OCI-LY7 (cell line): Measurements from ENCODE around the gene MAP3K10.

Experiments used
- EZH2phosphoT487 ChIP-seq: fragments of 200-600 bp; sonication (generic); IDR thresholded peaks from 2 replicates; pipeline ENCODE4 v1.6.1; 2018; ENCODE audit warnings: low read depth, borderline replicate concordance, mild to moderate bottlenecking, mixed run types, antibody characterized with exemption, low read length, moderate library complexity, mixed read lengths
- TF ChIP-seq, protein P1 (sequence below): fragments of 200-600 bp; sonication (generic); conservative IDR thresholded peaks from 2 replicates; pipeline ENCODE4 v1.5.1; 2014; ENCODE audit warnings: mild to moderate bottlenecking, antibody characterized with exemption, low read length, moderate library complexity, mixed read lengths

DNA sequence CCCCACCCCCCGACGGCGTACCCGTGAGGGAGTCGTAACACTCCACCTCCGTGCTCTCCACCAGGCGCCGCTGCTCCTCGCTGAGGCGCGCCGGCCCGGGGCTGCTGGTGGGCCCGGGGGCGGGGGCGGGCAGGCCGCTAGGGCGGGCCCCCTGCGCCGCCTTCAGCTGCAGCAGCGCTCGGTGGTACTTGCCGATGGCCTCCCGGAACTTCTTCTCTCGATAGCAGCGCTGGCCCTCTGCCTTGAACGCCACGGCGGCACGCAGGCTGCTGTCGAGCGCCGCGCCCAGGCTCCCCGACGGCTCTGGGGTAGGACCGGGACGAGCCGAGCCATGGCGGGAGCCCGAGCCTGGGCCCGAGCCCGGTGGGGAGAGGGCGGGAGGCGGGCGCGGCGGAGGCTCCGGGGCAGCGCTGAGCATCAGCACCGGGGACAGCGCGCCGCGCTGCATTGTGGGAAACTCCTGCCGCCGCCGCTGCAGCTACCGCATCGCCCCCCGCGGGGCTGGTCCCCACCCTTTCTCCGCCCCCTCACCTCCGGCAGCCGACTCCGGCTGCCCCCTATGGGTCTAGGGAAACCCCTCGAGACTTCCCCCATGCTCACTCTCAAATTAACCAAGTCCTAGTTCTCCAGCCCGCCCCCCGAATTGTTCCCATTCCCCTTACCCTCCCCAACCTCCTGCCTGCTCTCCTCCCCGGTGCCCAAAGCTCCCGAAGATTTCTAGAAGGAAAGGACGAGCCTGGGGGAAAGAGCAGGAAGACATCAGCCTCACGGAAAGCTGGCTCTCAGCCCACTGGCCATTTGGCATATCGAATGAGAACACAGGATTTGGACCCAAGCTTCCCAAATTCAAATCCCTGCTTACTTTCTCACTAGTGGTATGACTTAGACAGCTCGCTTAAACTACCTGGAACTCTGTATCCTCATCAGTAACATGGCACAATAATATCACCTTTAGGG is 27.0 kb downstream of the MAP3K10 start, which contains the start of gene TTC9B:
- TF ChIP-seq, protein P1, sequence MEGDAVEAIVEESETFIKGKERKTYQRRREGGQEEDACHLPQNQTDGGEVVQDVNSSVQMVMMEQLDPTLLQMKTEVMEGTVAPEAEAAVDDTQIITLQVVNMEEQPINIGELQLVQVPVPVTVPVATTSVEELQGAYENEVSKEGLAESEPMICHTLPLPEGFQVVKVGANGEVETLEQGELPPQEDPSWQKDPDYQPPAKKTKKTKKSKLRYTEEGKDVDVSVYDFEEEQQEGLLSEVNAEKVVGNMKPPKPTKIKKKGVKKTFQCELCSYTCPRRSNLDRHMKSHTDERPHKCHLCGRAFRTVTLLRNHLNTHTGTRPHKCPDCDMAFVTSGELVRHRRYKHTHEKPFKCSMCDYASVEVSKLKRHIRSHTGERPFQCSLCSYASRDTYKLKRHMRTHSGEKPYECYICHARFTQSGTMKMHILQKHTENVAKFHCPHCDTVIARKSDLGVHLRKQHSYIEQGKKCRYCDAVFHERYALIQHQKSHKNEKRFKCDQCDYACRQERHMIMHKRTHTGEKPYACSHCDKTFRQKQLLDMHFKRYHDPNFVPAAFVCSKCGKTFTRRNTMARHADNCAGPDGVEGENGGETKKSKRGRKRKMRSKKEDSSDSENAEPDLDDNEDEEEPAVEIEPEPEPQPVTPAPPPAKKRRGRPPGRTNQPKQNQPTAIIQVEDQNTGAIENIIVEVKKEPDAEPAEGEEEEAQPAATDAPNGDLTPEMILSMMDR = no peak
- no peak for TF ChIP-seq EZH2phosphoT487
